WERI-Rb-1 (cell line): ENCODE data around the gene AP3D1.
A peak's percentile ranks its signal among the peaks of the same experiment; 100 is the strongest.

ENCODE experiments used
- DNase-seq: peaks from one replicate; pipeline ENCODE4 v3.0.0-alpha.2; 2020
- H3K27ac ChIP-seq: fragments of 250-450 bp; sonication (Bioruptor Pico); 2 replicates; pipeline ENCODE4 v1.5.1; 2020; ENCODE audit warnings: mild to moderate bottlenecking, moderate library complexity
- H3K27me3 ChIP-seq: fragments of 250-450 bp; sonication (Bioruptor Pico); 2 replicates; pipeline ENCODE4 v1.5.1; 2021; ENCODE audit warnings: mild to moderate bottlenecking, low read depth, moderate library complexity; ENCODE audit not compliant: insufficient read depth, severe bottlenecking
- H3K36me3 ChIP-seq: fragments of 250-450 bp; sonication (Bioruptor Pico); 2 replicates; pipeline ENCODE4 v1.5.1; 2020; ENCODE audit warnings: mild to moderate bottlenecking, moderate library complexity
- H3K4me3 ChIP-seq: 2 replicates; pipeline ENCODE4 v1.5.1; 2011; ENCODE audit warnings: low read depth, mild to moderate bottlenecking, control low read depth, low read length
- H3K9me3 ChIP-seq: fragments of 250-450 bp; sonication (Bioruptor Pico); 2 replicates; pipeline ENCODE4 v1.5.1; 2021; ENCODE audit warnings: mild to moderate bottlenecking, moderate library complexity; ENCODE audit not compliant: severe bottlenecking
- TF ChIP-seq, protein P1 (sequence below): IDR thresholded peaks from 2 replicates; pipeline ENCODE4 v1.5.1; 2011; ENCODE audit warnings: low read depth, mild to moderate bottlenecking, control low read depth, inconsistent platforms, low read length

Gene AP3D1

DNA sequence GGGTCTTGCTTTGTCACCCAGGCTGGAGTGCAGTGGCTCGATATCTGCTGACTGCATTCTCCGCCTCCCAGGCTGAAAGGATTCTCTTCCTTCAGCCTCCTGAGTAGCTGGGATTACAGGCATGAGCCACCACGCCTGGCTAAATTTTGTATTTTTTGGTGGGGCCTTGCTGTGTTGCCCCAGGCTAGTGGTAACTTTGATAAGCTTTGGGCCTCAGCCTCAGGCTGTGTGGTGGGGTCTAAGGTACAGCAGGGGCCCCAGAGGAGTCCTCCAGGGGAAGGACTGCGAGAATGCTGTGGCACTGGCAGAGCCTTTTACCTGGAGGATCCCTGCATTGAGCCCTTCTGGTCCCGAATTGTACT is 19.6 kb upstream of the AP3D1 start:
- H3K27ac ChIP-seq, result peak overlapping the region; percentile 50
- H3K27me3 ChIP-seq, result no peaks in the 10 kb centered on the region
- TF ChIP-seq, protein P1, sequence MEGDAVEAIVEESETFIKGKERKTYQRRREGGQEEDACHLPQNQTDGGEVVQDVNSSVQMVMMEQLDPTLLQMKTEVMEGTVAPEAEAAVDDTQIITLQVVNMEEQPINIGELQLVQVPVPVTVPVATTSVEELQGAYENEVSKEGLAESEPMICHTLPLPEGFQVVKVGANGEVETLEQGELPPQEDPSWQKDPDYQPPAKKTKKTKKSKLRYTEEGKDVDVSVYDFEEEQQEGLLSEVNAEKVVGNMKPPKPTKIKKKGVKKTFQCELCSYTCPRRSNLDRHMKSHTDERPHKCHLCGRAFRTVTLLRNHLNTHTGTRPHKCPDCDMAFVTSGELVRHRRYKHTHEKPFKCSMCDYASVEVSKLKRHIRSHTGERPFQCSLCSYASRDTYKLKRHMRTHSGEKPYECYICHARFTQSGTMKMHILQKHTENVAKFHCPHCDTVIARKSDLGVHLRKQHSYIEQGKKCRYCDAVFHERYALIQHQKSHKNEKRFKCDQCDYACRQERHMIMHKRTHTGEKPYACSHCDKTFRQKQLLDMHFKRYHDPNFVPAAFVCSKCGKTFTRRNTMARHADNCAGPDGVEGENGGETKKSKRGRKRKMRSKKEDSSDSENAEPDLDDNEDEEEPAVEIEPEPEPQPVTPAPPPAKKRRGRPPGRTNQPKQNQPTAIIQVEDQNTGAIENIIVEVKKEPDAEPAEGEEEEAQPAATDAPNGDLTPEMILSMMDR, result no peak
- no peak for DNase-seq
- H3K36me3 ChIP-seq, result peaks cover 33% of the 10 kb centered on the region
- no peak overlapping the region for H3K4me3 ChIP-seq
- H3K9me3 ChIP-seq, result peaks cover 2% of the 10 kb centered on the region

GRCh38 chr19:2170219-2170618 is 18.9 kb upstream of the AP3D1 start:
- peaks cover 31% of the 10 kb centered on the region for H3K36me3 ChIP-seq
- H3K27ac ChIP-seq, result no peak overlapping the region; the same call in 1 of the 2 replicates

GRCh38 chr19:2168619-2169424 is 17.5 kb upstream of the AP3D1 start:
- peak; percentile 87 for DNase-seq

More at GRCh38 chr19:2170219-2170618, 18.9 kb upstream of the AP3D1 start:
- Histone ChIP-seq H3K9me3 (peaks cover 2% of the 10 kb centered on the region), H3K27me3 (no peaks in the 10 kb centered on the region), H3K4me3 (no peak overlapping the region)
- TF ChIP-seq, protein P1, result no peak
- no peak for DNase-seq

DNA sequence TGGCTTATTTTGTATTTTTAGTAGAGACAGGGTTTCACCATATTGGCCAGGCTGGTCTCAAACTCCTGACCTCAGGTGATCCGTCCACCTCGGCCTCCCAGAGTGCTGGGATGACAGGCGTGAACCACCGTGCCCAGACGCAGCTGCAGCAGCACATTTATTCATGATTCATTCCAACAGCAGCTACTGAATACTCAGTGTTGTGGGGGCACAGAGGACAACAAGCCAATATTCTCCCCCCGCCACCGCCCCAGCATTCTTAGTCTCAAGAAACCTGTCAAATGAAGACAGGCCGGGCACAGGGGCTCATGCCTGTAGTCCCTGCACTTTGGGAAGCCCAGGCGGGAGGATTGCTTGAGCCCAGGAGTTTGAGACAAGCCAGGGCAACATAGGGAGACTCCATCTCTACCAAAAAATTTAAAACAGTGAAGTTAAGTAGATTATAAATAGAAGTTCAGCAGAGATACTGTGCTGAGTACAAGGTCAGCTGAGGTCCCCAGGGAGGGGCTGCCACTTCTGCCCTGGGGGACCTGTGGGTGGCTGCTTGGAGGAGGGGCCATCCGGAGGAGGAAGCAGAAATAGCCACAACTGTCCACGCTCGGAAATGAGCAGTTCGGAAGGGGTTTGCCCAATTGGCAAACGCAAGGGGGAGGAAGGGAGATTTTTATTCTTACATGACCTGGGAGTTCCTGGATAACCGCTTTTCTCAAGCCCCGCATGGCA is 16.7 kb upstream of the AP3D1 start:
- Histone ChIP-seq H3K9me3 (no peaks in the 10 kb centered on the region), H3K27ac (peak overlapping the region; percentile 78), H3K4me3 (no peak overlapping the region), H3K36me3 (peaks cover 21% of the 10 kb centered on the region), H3K27me3 (no peaks in the 10 kb centered on the region)
- TF ChIP-seq, protein P1, result no peak
- DNase-seq, result peak; percentile 52

More at GRCh38 chr19:2168619-2169424, 17.5 kb upstream of the AP3D1 start:
- H3K4me3 ChIP-seq, result no peak overlapping the region
- TF ChIP-seq, protein P1, result no peak
- peak overlapping the region; percentile 78 for H3K27ac ChIP-seq
- H3K36me3 ChIP-seq, result peaks cover 29% of the 10 kb centered on the region
- H3K27me3 ChIP-seq, result no peaks in the 10 kb centered on the region
- no peaks in the 10 kb centered on the region for H3K9me3 ChIP-seq

- Histone ChIP-seq H3K4me3 (no peak overlapping the region), H3K9me3 (no peaks in the 10 kb centered on the region), H3K27me3 (no peaks in the 10 kb centered on the region), H3K27ac (no peak overlapping the region), H3K36me3 (peaks cover 19% of the 10 kb centered on the region)
- no peak for DNase-seq
- TF ChIP-seq, protein P1, result no peak
Observed at GRCh38 chr19:2166741-2167738, 15.7 kb upstream of the AP3D1 start.
